Activated CD4-positive, CD25-positive, alpha-beta regulatory T cell treated with anti-CD3 and anti-CD28 coated beads, Interleukin-2, amount 50 U/mL, for 72 hours (primary cell): ENCODE measurements around the gene PLIN5.

Source experiments
- DNase-seq: peaks from one replicate; pipeline ENCODE4 v3.0.0; 2021

Gene PLIN5

GRCh38 chr19:4503825-4504170 is 31.2 kb downstream of the PLIN5 start:
- no peak for DNase-seq

- DNase-seq, result no peak
These were observed 31.7 kb downstream of the PLIN5 start for GRCh38 chr19:4503132-4503824.

- DNase-seq, result no peak
These were observed 32.5 kb downstream of the PLIN5 start for GRCh38 chr19:4502282-4503131.

- DNase-seq, result no peak
These were observed 33.3 kb downstream of the PLIN5 start for GRCh38 chr19:4501691-4502090.

- DNase-seq, result no peak
These were observed 34.0 kb downstream of the PLIN5 start for GRCh38 chr19:4500841-4501591.

GRCh38 chr19:4499855-4500254 is 35.2 kb downstream of the PLIN5 start:
- no peak for DNase-seq

- no peak for DNase-seq
These were observed 35.7 kb downstream of the PLIN5 start for GRCh38 chr19:4499318-4499717.

GRCh38 chr19:4498694-4499093 is 36.3 kb downstream of the PLIN5 start:
- no peak for DNase-seq

- no peak for DNase-seq
These were observed 37.1 kb downstream of the PLIN5 start for GRCh38 chr19:4497770-4498389.

- no peak for DNase-seq
These were observed 38.7 kb downstream of the PLIN5 start for GRCh38 chr19:4496304-4496703.

- DNase-seq, result no peak
These were observed 39.6 kb downstream of the PLIN5 start for GRCh38 chr19:4495471-4495870.

- DNase-seq, result no peak
These were observed 40.3 kb downstream of the PLIN5 start for GRCh38 chr19:4494691-4495064.

GRCh38 chr19:4493929-4494690 is 40.9 kb downstream of the PLIN5 start:
- DNase-seq, result no peak

- no peak for DNase-seq
These were observed 41.7 kb downstream of the PLIN5 start for GRCh38 chr19:4493104-4493928.

GRCh38 chr19:4492337-4493103 is 42.5 kb downstream of the PLIN5 start:
- no peak for DNase-seq

- DNase-seq, result no peak
These were observed 43.6 kb downstream of the PLIN5 start for GRCh38 chr19:4491446-4491845.

GRCh38 chr19:4488496-4488895 is 46.5 kb downstream of the PLIN5 start:
- DNase-seq, result no peak

- no peak for DNase-seq
These were observed 47.5 kb downstream of the PLIN5 start for GRCh38 chr19:4487572-4487971.

GRCh38 chr19:4483385-4483784 is 51.6 kb downstream of the PLIN5 start:
- no peak for DNase-seq

- DNase-seq, result no peak
These were observed 52.2 kb downstream of the PLIN5 start for GRCh38 chr19:4482721-4483364.
